Endothelial cell of umbilical vein (primary cell): ENCODE measurements around the gene TENT5C. TPM values are rescaled to one million over a fixed set of nuclear protein-coding genes. Genes with fewer than 3 reads are reported as not detected.

Source experiments
- BruUV-seq: library from RNA; stranded (reverse); fragments of 400-500 nt; replicated peaks from 2 replicates; lab custom pipeline; 2021; lab: Mats Ljungman, UMichigan
- CTCF ChIA-PET: fragments of 300-600, 350-600 bp; sonication (Branson Sonifier 250); formaldehyde crosslinking; loops from one replicate; lab custom pipeline; 2021; ENCODE audit warnings: antibody characterized with exemption, inconsistent platforms; lab: Charles Lee
- POLR2A ChIA-PET: fragments of 300-600, 350-600 bp; sonication (Branson Sonifier 250); formaldehyde crosslinking; loops from one replicate; lab custom pipeline; 2021; ENCODE audit warnings: antibody characterized with exemption, inconsistent platforms; lab: Charles Lee
- DNase-seq: peaks from one replicate; pipeline ENCODE4 v3.0.0-alpha.2; 2011; ENCODE audit warnings: low read depth, low spot score
- FAIRE-seq: peaks from 2 replicates; lab custom pipeline; 2011; peaks lifted over from hg19 to GRCh38; lab: Jason Lieb, UNC
- H2AFZ ChIP-seq: 2 replicates; pipeline ENCODE4 v1.6.0; 2012; ENCODE audit warnings: low read depth, low read length, control low read depth, inconsistent platforms
- H3K27ac ChIP-seq: 2 replicates; pipeline ENCODE4 v1.5.1; 2011; ENCODE audit warnings: low read depth, mild to moderate bottlenecking, control low read depth, low read length, moderate library complexity; ENCODE audit not compliant: insufficient read depth
- H3K27me3 ChIP-seq, 2 experiments: 2 replicates each; pipeline versions ENCODE4 v1.6.0 to v1.6.1; 2011; ENCODE audit warnings: low read length in 2 of 2, mixed read lengths in 1 of 2; ENCODE audit not compliant: control insufficient read depth in 2 of 2, insufficient read depth in 2 of 2
- H3K36me3 ChIP-seq, 2 experiments: 2 replicates in 1 of 2; 3 replicates in 1 of 2; pipeline ENCODE4 v1.5.1; 2011; ENCODE audit warnings: low read length in 2 of 2, mild to moderate bottlenecking in 1 of 2, moderate library complexity in 1 of 2; ENCODE audit not compliant: control insufficient read depth in 2 of 2, insufficient read depth in 2 of 2; ENCODE audit errors: extremely low read depth in 1 of 2
- H3K4me1 ChIP-seq: 3 replicates; pipeline ENCODE4 v1.5.1; 2011; ENCODE audit warnings: mild to moderate bottlenecking, low read length; ENCODE audit not compliant: control insufficient read depth, insufficient read depth; ENCODE audit errors: extremely low read depth
- H3K4me2 ChIP-seq: 2 replicates; pipeline ENCODE4 v1.6.1; 2011; ENCODE audit warnings: low read length, control low read depth, mixed read lengths; ENCODE audit not compliant: insufficient read depth
- H3K4me3 ChIP-seq, 3 experiments: fragments of 200-600 bp in 1 of 3; sonication (generic), shearing (Covaris generic) in 1 of 3; replicated peaks in 1 of 3; 2 replicates each; pipeline ENCODE4 v1.5.1; 2011 to 2016; ENCODE audit warnings: control low read depth in 3 of 3, low read length in 3 of 3, mild to moderate bottlenecking in 2 of 3, inconsistent platforms in 1 of 3, low read depth in 1 of 3, moderate library complexity in 1 of 3; ENCODE audit not compliant: insufficient read depth in 1 of 3
- H3K79me2 ChIP-seq: 2 replicates; pipeline ENCODE4 v1.6.0; 2012; ENCODE audit warnings: low read length, inconsistent platforms; ENCODE audit not compliant: control insufficient read depth, insufficient read depth
- H3K9ac ChIP-seq: replicated peaks from 2 replicates; pipeline ENCODE3; 2011; ENCODE audit warnings: low read length, control low read depth; ENCODE audit not compliant: insufficient read depth; ENCODE audit errors: extremely low read depth
- H3K9me1 ChIP-seq: replicated peaks from 3 replicates; pipeline ENCODE4 v1.6.0; 2011; ENCODE audit warnings: mild to moderate bottlenecking, low read length; ENCODE audit not compliant: control insufficient read depth, insufficient read depth; ENCODE audit errors: extremely low read depth
- H3K9me3 ChIP-seq: replicated peaks from 2 replicates; pipeline ENCODE4 v1.5.1; 2012; ENCODE audit warnings: low read length, inconsistent platforms; ENCODE audit not compliant: control insufficient read depth, insufficient read depth
- H4K20me1 ChIP-seq: replicated peaks from 2 replicates; pipeline ENCODE3; 2011; ENCODE audit warnings: mild to moderate bottlenecking, low read length; ENCODE audit not compliant: control insufficient read depth, insufficient read depth; ENCODE audit errors: extremely low read depth
- EZH2 ChIP-seq: IDR thresholded peaks from 2 replicates; pipeline ENCODE4 v1.6.1; 2012; ENCODE audit warnings: borderline replicate concordance, low read depth, mild to moderate bottlenecking, moderate library complexity, low read length, inconsistent platforms; ENCODE audit not compliant: severe bottlenecking
- GATA2 ChIP-seq: IDR thresholded peaks from 2 replicates; pipeline ENCODE4 v1.7.0; 2011; ENCODE audit warnings: low read depth, mild to moderate bottlenecking, moderate library complexity, mixed read lengths, low read length; ENCODE audit not compliant: insufficient read length, insufficient read depth
- JUN ChIP-seq: IDR thresholded peaks from 2 replicates; pipeline ENCODE4 v1.6.1; 2011; ENCODE audit warnings: borderline replicate concordance, low read depth; ENCODE audit not compliant: insufficient read length, insufficient read depth
- MAX ChIP-seq: IDR thresholded peaks from 2 replicates; pipeline ENCODE4 v1.6.1; 2011; ENCODE audit not compliant: insufficient read depth, insufficient read length
- MYC ChIP-seq: IDR thresholded peaks from one replicate; pipeline ENCODE4 v1.6.1; 2011; ENCODE audit warnings: mild to moderate bottlenecking, low read depth, low read length
- POLR2AphosphoS5 ChIP-seq: IDR thresholded peaks from 2 replicates; pipeline ENCODE4 v1.6.1; 2012; ENCODE audit warnings: low read depth, mild to moderate bottlenecking, control low read depth, low read length, moderate library complexity; ENCODE audit not compliant: insufficient read depth
- dilution Hi-C: fragments of 300-500 bp; cut with MboI; formaldehyde crosslinking; loops from one replicate; pipeline ENCODE4 v1.15.0; 2019; ENCODE audit warnings: low sequenced_read_pairs; ENCODE audit not compliant: extremely low pct_ligation_motif_present
- intact Hi-C: fragments of 100-400 bp; cut with micrococcal nuclease; formaldehyde crosslinking; loops from one replicate; pipeline ENCODE4 v1.10.0; 2022
- polyA plus RNA-seq, 4 experiments: library from polyadenylated mRNA; depleted of rRNA in 3 of 4; stranded (reverse) in 3 of 4; unstranded in 1 of 4; fragments of >200 nt; gene quantifications; 2 replicates each; pipeline versions ENCODE4 v1.2.1 to v1.2.3, GENCODE V29; 2011 to 2012; ENCODE audit warnings: missing spikeins in 1 of 4
- total RNA-seq: library from RNA; stranded (reverse); gene quantifications from 2 replicates; pipeline ENCODE4 v1.2.3, GENCODE V29; 2021
- TF ChIP-seq, protein P1 (sequence below), 2 donors: IDR thresholded peaks; 1 replicate in 1 of 2; 2 replicates in 1 of 2; pipeline ENCODE4 v1.5.1; 2011; ENCODE audit warnings: low read length in 2 of 2, mild to moderate bottlenecking in 2 of 2, moderate library complexity in 2 of 2, control low read depth in 1 of 2, inconsistent platforms in 1 of 2, low read depth in 1 of 2; ENCODE audit not compliant: insufficient read depth in 1 of 2; ENCODE audit errors: extremely low read depth in 1 of 2

The TENT5C gene
- total and polyA plus RNA-seq, 2 donors (not counting 3 experiments of a cell fraction or from before 2014, with no cell fraction given): 0.06 to 0.22 TPM

GRCh38 chr1:117600325-117600943 lies 5.4 kb upstream of the TENT5C start:
- Histone ChIP-seq H3K27ac (no peak overlapping the region), H3K36me3 (no peaks in the 10 kb centered on the region), H3K4me3 (no peak overlapping the region), H3K9me1 (no peaks in the 10 kb centered on the region), H3K9me3 (no peaks in the 10 kb centered on the region), H3K27me3 (peaks cover 13 to 21% of the 10 kb centered on the region in 2 experiments), H4K20me1 (no peaks in the 10 kb centered on the region), H3K79me2 (no peaks in the 10 kb centered on the region), H2AFZ (no peak overlapping the region), H3K4me2 (no peak overlapping the region), H3K9ac (no peak overlapping the region), H3K4me1 (peaks cover 5% of the 10 kb centered on the region)
- ChIA-PET POLR2A (no interaction called here), CTCF (interaction anchor here (1.2 kb wide), 1 partner anchor 154 kb away, joined by 3 read pairs; no protein-coding TSS in a partner anchor)
- BruUV-seq: no TSS peak
- FAIRE-seq (no peak), DNase-seq (no peak)
- dilution Hi-C loops: no loop called here
- intact Hi-C loops: loop anchor here (10.0 kb wide), 1 partner anchor 706 kb away; no protein-coding TSS in a partner anchor
- no peak for TF ChIP-seq MAX

DNA sequence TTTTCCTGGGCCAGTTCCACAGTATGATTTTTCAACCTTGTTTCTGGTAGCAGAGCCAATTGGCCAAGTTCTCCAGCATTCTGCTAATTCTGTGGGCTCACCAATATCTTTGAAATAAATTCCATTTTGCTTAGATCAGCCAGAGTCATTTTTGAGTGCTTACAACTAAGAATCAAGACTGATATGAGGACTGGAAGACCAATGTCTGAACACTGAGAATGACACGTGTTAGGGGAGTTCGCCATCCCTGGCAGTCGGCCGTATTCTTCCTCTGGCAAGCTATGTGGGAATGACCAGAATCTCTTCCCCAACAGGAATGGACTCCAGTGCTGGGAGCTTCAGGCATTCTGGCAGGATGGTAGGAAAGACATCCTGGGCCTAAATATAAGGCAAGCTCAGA lies 4.9 kb upstream of the TENT5C start:
- FAIRE-seq: no peak
- H3K27ac ChIP-seq: no peak overlapping the region
- no peak overlapping the region for H3K9ac ChIP-seq
- no TSS peak for BruUV-seq
- H2AFZ ChIP-seq: no peak overlapping the region
- H3K9me1 ChIP-seq: no peaks in the 10 kb centered on the region
- ChIA-PET CTCF (interaction anchor here (1.0 kb wide), 1 partner anchor 66 kb away, joined by 3 read pairs; no protein-coding TSS in a partner anchor), POLR2A (no interaction called here)
- TF ChIP-seq JUN: no peak
- TF ChIP-seq GATA2: no peak
- no peak for TF ChIP-seq MYC
- no peak for TF ChIP-seq EZH2
- TF ChIP-seq POLR2AphosphoS5: no peak
- TF ChIP-seq, protein P1, sequence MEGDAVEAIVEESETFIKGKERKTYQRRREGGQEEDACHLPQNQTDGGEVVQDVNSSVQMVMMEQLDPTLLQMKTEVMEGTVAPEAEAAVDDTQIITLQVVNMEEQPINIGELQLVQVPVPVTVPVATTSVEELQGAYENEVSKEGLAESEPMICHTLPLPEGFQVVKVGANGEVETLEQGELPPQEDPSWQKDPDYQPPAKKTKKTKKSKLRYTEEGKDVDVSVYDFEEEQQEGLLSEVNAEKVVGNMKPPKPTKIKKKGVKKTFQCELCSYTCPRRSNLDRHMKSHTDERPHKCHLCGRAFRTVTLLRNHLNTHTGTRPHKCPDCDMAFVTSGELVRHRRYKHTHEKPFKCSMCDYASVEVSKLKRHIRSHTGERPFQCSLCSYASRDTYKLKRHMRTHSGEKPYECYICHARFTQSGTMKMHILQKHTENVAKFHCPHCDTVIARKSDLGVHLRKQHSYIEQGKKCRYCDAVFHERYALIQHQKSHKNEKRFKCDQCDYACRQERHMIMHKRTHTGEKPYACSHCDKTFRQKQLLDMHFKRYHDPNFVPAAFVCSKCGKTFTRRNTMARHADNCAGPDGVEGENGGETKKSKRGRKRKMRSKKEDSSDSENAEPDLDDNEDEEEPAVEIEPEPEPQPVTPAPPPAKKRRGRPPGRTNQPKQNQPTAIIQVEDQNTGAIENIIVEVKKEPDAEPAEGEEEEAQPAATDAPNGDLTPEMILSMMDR (IDR thresholded peaks at IDR 0.05; ENCODE audit: extremely low read depth in 1 of 2, insufficient read depth in 1 of 2, low read depth in 1 of 2, low read length in 2 of 2): no peak
- DNase-seq: no peak
- no peaks in the 10 kb centered on the region for H4K20me1 ChIP-seq
- H3K9me3 ChIP-seq: no peaks in the 10 kb centered on the region
- H3K79me2 ChIP-seq: no peaks in the 10 kb centered on the region
- dilution Hi-C loops: no loop called here
- H3K4me3 ChIP-seq: no peak overlapping the region
- no peak overlapping the region for H3K4me2 ChIP-seq
- H3K4me1 ChIP-seq: peaks cover 6% of the 10 kb centered on the region
- peaks cover 13 to 21% of the 10 kb centered on the region in 2 experiments for H3K27me3 ChIP-seq
- intact Hi-C loops: loop anchor here (10.0 kb wide), 1 partner anchor 706 kb away; no protein-coding TSS in a partner anchor
- H3K36me3 ChIP-seq: no peaks in the 10 kb centered on the region
